Measurements from ENCODE around the gene TNFAIP8. TPM values are rescaled to one million over a fixed set of nuclear protein-coding genes. Genes with fewer than 3 reads are reported as not detected.
"Not testable (repeated sequence)": the region's sequence is repeated elsewhere in the genome, so short reads cannot be mapped to it uniquely, and the experiment has no call there.

TNFAIP8 gene
- total and polyA plus RNA-seq, 2 experiments from 2014 or later, result 21.9 to 24.9 TPM

- no peaks in the 10 kb centered on the region for H3K27me3 ChIP-seq
- TF ChIP-seq CTCF (IDR thresholded peaks at IDR 0.05; ENCODE audit: low read depth, low read length), result peak; percentile 74
- H3K27ac ChIP-seq, result no peak overlapping the region
- no peak overlapping the region for H3K4me3 ChIP-seq
- H3K4me1 ChIP-seq (ENCODE audit: low read depth), result peaks cover 4% of the 10 kb centered on the region
- no peaks in the 10 kb centered on the region for H3K36me3 ChIP-seq
- DNase-seq (ENCODE audit: low read depth in 1 of 2, low spot score in 1 of 2), result peak; percentile 63 to 68
- H3K9me3 ChIP-seq (ENCODE audit: low read depth), result no peaks in the 10 kb centered on the region
Measured at GRCh38 chr5:119435436-119436132, 79.8 kb downstream of the TNFAIP8 start.

GRCh38 chr5:119437785-119438586 lies 82.2 kb downstream of the TNFAIP8 start:
- not testable (repeated sequence) for DNase-seq (ENCODE audit: low read depth in 1 of 2, low spot score in 1 of 2); H3K4me3 ChIP-seq; H3K27ac ChIP-seq; H3K36me3 ChIP-seq; H3K4me1 ChIP-seq (ENCODE audit: low read depth); H3K9me3 ChIP-seq (ENCODE audit: low read depth); H3K27me3 ChIP-seq

GRCh38 chr5:119438587-119438917 lies 82.7 kb downstream of the TNFAIP8 start:
- not testable (repeated sequence) for H3K4me3 ChIP-seq; H3K4me1 ChIP-seq (ENCODE audit: low read depth); H3K27ac ChIP-seq; H3K9me3 ChIP-seq (ENCODE audit: low read depth); H3K27me3 ChIP-seq; DNase-seq (ENCODE audit: low read depth in 1 of 2, low spot score in 1 of 2); H3K36me3 ChIP-seq

- H3K4me3 ChIP-seq, result no peak overlapping the region
- H3K4me1 ChIP-seq (ENCODE audit: low read depth), result peaks cover 4% of the 10 kb centered on the region
- no peak for TF ChIP-seq CTCF (IDR thresholded peaks at IDR 0.05; ENCODE audit: low read depth, low read length)
- H3K9me3 ChIP-seq (ENCODE audit: low read depth), result no peaks in the 10 kb centered on the region
- no peaks in the 10 kb centered on the region for H3K27me3 ChIP-seq
- H3K27ac ChIP-seq, result no peak overlapping the region
- no peaks in the 10 kb centered on the region for H3K36me3 ChIP-seq
- DNase-seq (ENCODE audit: low read depth in 1 of 2, low spot score in 1 of 2), result no peak
Measured at GRCh38 chr5:119439140-119439631, 83.4 kb downstream of the TNFAIP8 start.

- H3K36me3 ChIP-seq; DNase-seq (ENCODE audit: low read depth in 1 of 2, low spot score in 1 of 2); H3K9me3 ChIP-seq (ENCODE audit: low read depth); H3K4me3 ChIP-seq; H3K4me1 ChIP-seq (ENCODE audit: low read depth); H3K27me3 ChIP-seq; H3K27ac ChIP-seq: not testable (repeated sequence)
Measured at GRCh38 chr5:119439632-119440031, 83.8 kb downstream of the TNFAIP8 start.

- H3K4me3 ChIP-seq; H3K36me3 ChIP-seq; H3K27me3 ChIP-seq; H3K27ac ChIP-seq; H3K9me3 ChIP-seq (ENCODE audit: low read depth); H3K4me1 ChIP-seq (ENCODE audit: low read depth); DNase-seq (ENCODE audit: low read depth in 1 of 2, low spot score in 1 of 2): not testable (repeated sequence)
Measured at GRCh38 chr5:119444643-119445042, 88.8 kb downstream of the TNFAIP8 start.

GRCh38 chr5:119445544-119445943 lies 89.7 kb downstream of the TNFAIP8 start:
- TF ChIP-seq CTCF (IDR thresholded peaks at IDR 0.05; ENCODE audit: low read depth, low read length), result no peak
- no peak overlapping the region for H3K4me3 ChIP-seq
- H3K9me3 ChIP-seq (ENCODE audit: low read depth), result no peaks in the 10 kb centered on the region
- no peaks in the 10 kb centered on the region for H3K4me1 ChIP-seq (ENCODE audit: low read depth)
- H3K27ac ChIP-seq, result no peak overlapping the region
- no peaks in the 10 kb centered on the region for H3K27me3 ChIP-seq
- DNase-seq (ENCODE audit: low read depth in 1 of 2, low spot score in 1 of 2), result no peak
- H3K36me3 ChIP-seq, result no peaks in the 10 kb centered on the region

Other genes with a start within 250 kb of the TNFAIP8 start
- gene HSD17B4, start 96.5 kb downstream of the TNFAIP8 start, total RNA-seq, result 165 and 217 TPM in 2 replicates
- 154 and 183 TPM in 2 replicates for gene HSD17B4, start 96.5 kb downstream of the TNFAIP8 start, polyA plus RNA-seq